Tibial nerve (tissue), 4 donors: ENCODE measurements around the gene FAM217A. TPM values are rescaled to one million over a fixed set of nuclear protein-coding genes. Genes with fewer than 3 reads are reported as not detected.

ENCODE experiments used
- total RNA-seq, 4 donors: library from RNA; depleted of rRNA; stranded (reverse); fragments of >200 nt; gene quantifications; one replicate each; pipeline ENCODE4 v1.1.0, GENCODE V29; 2016

The FAM217A gene
- total RNA-seq, 4 donors from 2014 or later = not detected

Other genes starting within 250 kb of the FAM217A start
- 10 to 100 TPM in 3 of 4 donors, 1 to 10 TPM in 1; 6.9 to 23.5 (median 16.1) TPM for gene FAM50B, start 229.8 kb downstream of the FAM217A start, total RNA-seq
- gene ECI2, start 56.4 kb upstream of the FAM217A start, total RNA-seq = 10 to 100 TPM; 44.9 to 76.2 (median 49.6) TPM